SIG-M5 treated with dmso at 0.1 percent for 504 hours (cell line): ENCODE results near the gene WDFY2.
A peak's percentile ranks its signal among the peaks of the same experiment; 100 is the strongest.
"Not testable (repeated sequence)": the region's sequence is repeated elsewhere in the genome, so short reads cannot be mapped to it uniquely, and the experiment has no call there.

Experiments
- DNase-seq: peaks from one replicate; lab custom pipeline; 2025; ENCODE audit not compliant: unreplicated experiment; lab: John Stamatoyannopoulos, UW

The WDFY2 gene

DNA sequence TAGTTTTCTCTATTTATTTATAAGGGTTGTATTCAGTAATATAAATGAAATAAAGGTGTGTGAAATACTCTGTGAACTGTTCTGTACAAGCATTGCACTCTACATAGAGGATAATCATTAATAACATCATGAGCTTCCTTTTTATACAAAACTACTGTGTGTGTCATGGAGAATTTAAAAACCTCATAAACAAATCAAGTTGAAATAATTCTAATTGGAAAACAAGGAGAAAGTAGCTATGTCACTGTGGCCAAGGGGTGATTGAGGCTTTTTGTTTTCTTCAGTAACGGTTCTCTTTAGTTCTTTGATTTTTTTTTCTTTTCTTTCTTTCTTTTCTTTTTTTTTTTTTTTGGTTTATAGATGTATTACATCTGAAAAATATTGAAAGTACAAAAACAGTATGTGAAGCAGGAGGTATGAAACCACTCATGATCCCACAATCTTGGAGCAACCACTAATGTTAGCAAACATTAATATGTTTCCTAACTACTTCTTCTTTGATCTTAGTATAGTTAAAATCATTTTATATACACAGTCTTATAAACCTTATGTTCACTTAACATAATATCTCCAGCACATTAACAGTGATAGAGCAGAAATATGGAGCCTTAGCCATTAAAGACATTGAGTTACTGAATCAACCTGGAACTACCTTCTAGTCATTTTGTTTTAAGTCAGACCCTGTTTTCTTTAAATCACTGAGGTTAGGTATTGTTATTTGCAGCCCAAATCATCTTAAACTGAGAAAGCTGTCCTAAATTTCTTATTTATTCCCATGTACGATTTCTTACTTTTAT lies 45.4 kb downstream of the WDFY2 start:
- DNase-seq = no peak

DNA sequence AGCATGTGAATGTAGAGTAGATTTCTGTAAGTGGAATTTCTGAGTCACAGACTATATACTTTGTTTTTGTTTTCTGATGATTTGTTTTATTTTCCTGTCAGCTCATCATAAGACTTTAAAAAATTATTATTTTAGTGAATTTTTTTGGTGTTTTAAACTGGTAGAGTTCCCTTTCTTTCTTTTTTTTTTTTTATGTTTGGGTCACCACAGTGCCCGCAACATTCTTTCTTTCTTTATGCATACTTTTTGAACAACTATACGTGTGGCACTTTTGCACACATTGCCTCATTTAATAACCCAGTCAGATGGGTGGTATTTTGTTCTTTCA lies 46.0 kb downstream of the WDFY2 start:
- no peak for DNase-seq

DNA sequence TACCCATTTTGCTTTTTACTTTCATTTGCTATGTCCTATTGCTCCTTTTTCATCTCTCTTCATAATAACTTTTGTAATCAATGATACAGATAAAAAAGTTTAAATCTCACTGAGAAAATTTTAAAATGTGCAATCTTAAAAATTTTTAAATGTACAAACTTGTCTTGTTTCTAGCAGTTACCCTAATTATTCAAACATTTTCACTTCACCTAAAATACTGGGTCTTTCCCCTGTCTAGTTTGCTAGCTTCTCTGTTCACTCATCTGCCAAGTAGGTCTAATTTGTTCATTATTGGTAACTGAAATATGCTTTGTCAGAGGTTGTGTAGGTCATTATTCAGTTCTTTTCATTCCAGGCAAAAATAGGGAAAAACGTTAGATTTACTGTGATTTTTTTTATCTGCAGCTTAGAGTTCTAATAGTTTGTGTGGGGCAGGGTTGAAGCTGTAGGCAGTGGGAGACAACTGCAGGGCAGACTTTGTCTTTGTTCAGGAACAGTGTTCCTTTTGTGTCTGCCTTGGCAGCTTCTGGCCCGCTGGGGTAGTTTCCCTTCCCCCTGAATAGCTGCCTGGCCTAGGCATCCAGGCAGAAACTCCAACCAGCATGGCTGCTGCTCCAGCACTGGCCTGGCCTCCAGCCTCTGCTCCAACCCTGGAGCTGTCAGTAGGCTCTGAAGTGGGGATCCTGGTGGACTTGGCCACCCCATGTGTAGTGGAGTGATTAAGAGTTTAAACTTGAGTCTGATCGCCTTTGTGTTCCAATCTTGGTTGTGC lies 48.5 kb downstream of the WDFY2 start:
- no peak for DNase-seq

DNA sequence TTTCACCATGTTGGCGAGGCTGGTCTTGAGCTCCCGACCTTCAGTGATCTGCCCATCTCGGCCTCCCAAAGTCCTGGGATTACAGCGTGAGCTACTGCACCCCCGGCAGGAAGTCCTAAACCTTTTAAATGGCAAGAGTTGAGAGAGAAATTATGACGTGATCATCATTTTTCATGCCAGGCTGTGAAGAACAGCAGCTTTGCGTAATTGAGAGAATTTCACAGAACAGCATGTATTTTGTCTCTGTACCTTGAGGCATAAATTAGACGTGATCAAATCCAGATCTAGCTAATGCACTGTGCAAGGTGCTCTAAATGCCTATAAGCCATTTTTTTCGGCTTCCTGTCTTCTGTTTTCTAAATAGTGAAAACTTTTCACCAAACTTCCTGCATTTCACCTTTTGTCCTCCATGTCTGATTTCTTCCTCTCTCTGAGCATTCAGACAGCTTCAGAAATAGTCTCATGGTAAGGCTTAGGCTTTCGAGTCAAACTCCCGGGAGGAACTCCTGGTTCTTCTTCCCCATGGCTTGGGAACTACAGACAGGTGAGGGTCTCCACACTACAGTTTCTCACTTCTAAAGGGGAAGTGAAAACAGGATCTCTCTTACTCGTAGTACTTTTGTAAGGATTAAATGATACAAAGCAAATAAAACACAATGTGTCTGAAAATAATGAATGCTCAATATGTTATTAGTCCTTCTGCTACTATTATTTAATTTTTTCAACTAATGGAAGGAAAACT lies 51.0 kb downstream of the WDFY2 start:
- no peak for DNase-seq

DNA sequence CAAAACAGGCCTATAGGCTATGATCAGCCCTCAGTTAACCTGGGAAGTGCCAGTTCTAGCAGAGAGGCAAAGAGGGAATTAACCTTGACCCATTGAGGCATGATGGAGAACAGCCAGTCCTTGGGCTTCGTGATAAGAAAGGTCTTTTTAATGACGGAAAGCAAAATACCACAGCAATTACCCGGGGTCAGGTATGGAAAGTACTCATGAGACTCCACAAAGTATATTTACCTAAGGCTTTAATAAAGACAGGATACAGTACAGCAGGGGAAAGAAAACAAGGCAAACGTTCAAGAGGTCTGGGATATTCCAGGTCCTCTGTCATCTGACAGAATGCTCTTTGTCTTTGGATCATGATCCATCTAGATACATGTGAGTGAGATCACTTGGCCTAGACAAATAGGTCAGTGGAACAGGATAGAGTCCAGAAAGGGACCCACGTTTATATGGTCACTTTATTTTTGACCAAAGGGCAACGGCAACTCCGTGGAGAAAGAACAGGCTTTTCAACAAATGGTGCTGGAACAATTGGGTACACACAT lies 52.2 kb downstream of the WDFY2 start:
- no peak for DNase-seq

DNA sequence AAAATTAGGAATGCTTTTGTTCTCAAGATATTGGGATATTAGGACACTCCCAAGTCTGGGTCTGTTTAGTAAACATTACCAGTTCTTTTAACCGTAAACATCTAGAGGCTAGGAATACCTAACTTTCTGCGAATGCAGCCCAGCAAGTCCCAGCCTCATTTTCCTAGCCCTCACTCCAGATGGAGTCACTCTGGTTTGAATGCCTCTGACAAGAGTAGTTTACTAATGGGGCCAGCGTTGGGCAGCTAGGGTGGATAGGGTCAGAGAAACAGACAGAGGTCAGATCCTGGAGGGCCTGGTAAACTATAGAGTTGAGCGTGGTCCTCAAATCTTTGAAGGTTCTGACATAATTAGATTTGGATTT lies 53.6 kb downstream of the WDFY2 start:
- DNase-seq = no peak

DNA sequence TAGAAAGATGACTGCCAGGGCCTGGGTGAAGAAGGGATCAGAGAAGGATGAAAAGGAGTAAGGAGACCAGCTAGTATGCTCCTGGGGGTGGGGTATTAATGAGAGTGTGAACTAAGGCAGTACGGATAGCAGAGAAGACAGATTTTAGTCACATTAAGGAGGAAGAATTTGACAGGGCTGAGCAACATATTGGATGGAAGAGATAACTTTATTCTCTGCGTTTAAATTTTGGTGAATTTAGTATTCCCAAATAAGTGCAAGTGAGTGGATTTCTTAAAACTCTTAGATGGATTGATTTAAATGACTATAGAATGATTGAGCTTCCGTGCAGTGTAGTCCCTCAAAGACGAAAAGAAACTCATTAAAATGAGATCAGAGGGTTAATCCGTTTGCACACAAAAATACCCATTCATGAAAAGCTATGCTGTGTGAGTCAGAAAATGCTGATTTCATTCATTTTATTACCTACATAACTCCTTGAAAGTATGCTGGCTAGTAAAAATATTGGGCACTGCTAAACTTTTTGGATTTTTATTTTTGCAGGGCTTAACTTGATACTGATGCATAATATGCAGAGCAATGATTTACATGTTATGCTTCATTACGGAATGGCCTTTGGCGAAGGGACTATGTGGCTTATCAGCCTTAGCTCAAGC lies 54.1 kb downstream of the WDFY2 start:
- no peak for DNase-seq

DNA sequence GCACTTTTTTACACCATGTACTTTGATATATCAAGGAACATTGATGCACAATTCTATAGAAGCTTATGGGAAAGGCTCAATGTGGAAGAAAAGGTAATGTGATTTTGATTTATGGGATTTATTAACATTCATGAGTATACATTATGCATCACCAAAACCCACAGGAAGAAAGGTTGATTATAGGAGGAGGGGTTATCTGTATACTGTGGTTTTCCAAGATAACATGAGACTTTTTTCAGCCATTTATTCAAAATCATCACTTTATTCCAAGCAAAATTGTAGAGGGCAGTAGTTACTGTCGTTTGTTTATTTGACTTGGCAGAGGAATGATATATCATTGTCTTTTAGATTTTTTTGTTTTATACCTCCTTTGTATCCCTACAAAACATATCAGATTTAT lies 54.9 kb downstream of the WDFY2 start:
- DNase-seq = no peak

DNA sequence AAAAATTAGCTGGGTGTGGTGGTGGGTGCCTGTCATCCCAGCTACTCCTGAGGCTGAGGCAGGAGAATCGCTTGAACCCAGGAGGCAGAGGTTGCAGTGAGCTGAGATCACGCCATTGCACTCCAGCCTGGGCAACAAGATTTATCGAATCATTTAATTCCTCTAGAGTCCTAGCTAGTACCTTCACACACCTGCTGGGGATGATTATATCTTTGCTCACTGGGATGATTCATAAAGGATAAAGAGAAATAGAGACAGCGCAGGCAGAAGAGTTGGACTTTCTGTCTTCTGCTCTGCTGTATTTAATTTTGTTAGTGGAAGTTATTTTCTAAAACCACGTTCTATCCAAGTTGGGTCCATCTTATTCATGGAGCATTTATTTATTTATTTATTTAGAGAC lies 56.4 kb downstream of the WDFY2 start:
- not testable (repeated sequence) for DNase-seq

DNA sequence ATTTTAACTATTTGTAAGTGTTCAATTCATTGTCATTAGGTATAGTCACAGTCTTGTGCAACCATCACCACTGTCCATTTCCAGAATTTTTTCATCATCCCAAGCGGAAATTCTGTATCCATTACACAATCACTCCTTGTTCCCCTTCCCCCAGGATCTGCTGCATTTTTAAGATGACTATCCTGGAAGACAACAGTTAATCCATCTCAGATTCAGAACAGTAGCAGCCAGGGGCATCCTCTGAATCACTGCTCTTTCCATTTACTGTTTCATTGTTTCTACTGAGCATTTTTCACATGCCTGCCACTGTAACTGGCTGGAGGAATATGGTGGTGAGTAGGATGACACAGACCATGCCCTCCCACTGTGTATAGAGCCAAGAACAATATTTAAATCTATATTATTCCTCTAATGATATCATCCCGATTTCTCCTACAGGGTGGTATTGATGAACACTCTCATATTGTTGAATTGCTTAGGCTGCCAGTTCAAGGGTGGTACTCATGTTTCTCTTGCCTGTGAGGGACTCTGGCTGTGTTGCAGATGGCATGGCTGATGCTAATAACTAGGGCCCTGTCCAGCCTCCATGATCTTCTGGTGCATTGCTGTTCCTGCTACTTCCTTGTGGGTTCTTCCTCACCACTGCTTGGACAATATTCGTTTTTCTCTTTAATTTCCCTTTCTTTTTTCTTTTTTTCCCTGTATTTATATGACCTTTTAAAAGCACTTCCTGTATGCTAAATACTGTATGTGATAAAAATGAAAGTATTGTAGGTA lies 59.0 kb downstream of the WDFY2 start:
- no peak for DNase-seq

DNA sequence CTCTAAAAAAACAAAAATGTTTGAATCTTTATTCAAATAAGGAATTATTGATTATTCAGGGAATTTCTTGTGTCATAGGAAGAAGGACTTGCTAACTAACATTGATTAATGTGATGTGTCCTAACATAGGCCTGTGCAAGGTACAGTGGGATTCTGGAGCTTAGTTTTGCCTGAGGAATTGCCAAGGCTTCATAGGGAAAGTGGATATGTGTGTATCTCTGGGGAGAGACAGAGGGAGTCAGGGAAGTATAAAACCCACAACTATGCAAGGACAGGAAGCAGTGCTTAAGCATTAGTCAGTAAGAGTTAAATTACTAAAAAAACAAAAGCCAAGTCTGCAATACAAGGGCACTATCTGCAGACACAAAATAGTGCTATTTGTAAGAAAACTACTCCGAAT lies 59.6 kb downstream of the WDFY2 start:
- DNase-seq = peak; percentile 52

DNA sequence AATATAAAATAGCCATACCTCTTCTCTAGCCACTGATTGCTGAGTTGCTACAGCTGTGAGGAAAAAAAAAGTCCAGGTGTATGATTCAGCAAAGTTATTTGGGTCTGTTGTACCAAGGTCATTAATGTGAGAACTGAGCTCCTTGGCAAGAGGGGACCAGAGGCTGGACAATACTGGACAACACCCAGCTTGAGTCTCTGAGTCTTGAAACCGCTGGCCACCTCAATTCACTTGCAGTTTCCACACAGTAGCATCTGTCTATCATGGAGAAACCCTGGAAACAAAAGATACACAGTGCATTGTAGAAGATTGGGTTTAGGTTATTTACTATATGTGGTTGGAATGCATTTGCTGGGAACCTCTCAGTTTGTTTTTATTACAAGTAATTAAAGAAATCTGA lies 60.4 kb downstream of the WDFY2 start:
- DNase-seq = peak; percentile 60

DNA sequence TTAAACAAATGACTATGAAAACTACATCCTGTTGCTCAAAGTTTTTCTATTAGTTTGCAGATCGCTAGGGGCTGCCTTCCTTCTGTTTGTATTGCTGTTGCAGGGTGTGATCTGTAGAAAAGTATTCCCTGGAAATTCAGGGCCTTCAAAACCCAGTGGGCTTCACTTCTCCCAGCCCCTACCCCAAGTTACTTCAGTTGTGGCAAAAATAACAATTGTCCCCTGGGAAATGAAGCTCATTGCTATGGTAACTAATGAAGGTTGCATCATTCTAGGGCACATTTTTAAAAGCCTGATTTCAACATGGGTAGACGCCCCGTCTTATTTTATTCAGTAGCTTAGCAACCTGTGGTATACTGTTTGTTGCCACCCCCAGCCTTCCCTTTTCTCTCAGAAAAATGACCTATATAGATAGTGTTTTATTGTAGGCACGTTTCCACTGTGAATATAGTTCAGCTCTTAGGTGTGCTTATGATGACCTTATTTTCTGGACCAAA lies 60.9 kb downstream of the WDFY2 start:
- peak; percentile 92 for DNase-seq

DNA sequence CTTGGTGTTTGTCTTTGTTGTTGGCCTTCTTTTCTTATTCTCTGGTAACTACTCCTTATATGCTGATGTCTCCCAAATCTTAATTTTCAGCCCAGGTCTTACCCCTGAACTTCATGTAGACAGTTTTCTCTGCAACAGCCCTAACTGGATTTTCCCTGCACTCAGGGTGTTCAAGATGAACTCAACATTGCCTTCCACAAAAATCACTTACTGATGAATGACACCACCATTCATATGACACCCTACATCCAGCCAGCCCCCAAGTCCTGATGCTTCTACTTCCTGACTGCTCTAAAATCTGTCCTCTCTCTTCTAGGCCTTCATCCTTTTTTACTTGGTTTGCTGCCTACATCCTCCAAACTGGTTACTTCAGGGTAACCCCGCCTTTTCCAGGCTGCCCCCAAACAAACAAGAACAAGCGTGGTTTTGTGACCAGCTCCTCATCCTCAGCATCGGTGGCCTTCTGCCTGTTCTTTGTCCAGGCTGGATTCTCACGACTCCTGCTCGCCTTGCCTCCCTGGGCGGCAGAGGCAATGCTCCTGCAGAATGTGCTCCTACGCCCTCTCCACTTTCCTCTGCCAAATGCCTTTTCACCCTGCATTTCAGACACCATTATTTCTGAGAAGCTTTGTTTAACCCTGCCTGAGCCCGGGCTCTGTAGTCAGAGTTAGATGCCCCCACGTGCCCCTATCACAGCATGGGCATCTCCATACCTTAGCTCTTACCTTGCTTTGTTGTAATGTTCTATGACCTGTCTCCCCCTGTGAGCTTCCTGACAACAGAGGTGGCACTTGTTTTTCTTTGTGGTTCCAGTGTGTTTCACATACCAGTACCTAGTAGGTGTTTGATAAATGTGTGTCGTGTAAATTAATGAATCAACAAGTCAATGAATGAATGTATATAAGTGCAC lies 61.8 kb downstream of the WDFY2 start:
- no peak for DNase-seq

DNA sequence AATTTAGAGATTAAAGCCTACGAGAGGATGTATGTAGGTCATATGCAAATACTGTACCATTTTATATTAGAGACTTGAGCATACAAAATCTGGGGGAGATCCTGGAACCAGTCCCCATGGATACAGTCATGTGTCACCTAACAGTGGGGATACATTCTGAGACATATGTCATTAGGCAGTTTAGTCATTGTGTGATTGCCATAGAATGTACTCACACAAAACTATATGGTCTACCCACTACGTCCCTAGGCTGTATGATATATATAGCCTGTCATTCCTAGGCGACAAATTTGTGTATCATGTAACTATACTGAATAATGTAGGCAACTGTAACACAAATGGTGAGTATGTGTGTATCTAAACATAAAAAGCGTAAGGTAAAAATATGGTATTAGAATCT lies 62.8 kb downstream of the WDFY2 start:
- DNase-seq = no peak

DNA sequence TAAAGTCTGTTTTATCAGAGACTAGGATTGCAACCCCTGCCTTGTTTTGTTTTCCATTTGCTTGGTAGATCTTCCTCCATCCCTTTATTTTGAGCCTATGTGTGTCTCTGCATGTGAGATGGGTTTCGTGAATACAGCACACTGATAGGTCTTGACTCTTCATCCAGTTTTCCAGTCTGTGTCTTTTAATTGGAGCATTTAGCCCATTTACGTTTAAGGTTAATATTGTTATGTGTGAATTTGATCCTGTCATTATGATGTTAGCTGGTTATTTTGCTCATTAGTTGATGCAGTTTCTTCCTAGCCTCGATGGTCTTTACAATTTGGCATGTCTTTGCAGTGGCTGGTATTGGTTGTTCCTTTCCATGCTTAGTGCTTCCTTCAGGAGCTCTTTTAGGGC lies 67.9 kb downstream of the WDFY2 start:
- DNase-seq = not testable (repeated sequence)

DNA sequence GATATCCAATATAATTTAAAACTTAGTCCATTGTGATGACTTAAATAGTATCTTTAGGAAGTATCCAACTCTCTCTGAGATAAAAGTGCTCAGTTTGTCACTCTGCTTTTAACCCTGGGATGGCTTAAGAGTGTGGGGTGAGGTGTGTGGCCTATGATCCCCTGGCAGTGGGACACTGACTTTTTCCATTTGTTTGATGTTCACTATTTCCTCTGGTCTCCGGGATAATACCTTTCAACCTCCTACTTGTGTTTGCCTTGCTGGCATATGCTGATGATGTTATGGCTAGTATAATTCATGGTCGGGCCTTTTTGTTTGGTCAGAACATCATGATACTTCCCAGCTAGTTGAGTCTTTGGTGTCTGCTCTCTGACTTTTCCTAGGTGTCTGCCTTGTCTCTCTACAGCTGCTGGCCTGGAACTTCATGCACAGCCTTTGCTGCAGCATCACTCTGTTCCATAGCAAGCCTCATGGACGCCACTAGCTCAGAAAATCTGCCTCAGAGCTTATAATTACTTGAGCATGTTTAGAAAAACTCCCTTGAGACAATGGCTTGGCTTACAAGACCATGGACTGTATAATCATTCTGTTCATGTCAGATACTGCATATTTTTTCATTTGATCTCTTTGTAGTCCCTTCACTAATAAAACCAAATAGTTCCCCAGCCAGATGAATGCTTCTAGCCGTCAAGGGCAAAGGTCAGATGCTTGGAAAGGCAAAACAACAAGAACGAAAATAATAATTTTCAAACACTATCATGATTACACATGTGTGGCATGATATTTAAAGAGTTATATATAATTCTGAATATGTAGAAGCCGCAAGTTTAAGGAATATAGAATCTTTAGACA lies 75.2 kb downstream of the WDFY2 start:
- DNase-seq = no peak

DNA sequence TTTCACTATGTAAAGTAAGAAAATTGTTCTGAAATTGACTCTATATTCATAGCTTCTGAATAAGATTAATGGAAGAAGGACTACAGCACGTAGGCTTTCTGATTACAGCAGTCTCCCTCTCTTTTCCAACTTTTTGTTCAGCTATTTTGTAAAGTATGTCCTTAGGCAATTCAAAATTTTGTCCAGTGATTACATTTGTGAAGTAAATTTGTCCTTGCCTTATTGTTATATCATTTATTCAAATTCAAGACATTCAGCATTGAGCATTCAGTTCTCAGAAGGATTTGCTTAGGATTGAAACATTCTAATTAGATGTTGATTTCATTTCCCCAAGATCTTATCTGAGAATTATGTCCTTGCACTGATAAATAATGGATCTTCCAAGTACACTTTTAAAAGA lies 76.6 kb downstream of the WDFY2 start:
- DNase-seq = no peak
